ENCODE measurements around the gene SPA17. TPM values are rescaled to one million over a fixed set of nuclear protein-coding genes. Genes with fewer than 3 reads are reported as not detected.

SPA17 gene
- polyA plus RNA-seq, 1 donor from 2014 or later = 19.1 TPM

- no peaks in the 10 kb centered on the region for H3K36me3 ChIP-seq (ENCODE audit: insufficient read depth, low read length)
- TF ChIP-seq REST (IDR thresholded peaks at IDR 0.05; ENCODE audit: borderline replicate concordance) = no peak
- TF ChIP-seq MXI1 (conservative IDR thresholded peaks at IDR 0.05; ENCODE audit: poor library complexity, severe bottlenecking) = no peak
- TF ChIP-seq POLR2AphosphoS5 (IDR thresholded peaks at IDR 0.05) = no peak
- no peak for TF ChIP-seq CTCF (IDR thresholded peaks at IDR 0.05; ENCODE audit: poor library complexity, severe bottlenecking)
- no peak for TF ChIP-seq EZH2 (IDR thresholded peaks at IDR 0.05; ENCODE audit: borderline replicate concordance, insufficient read depth, low read length, poor library complexity, severe bottlenecking)
- no peak overlapping the region for H3K4me3 ChIP-seq (ENCODE audit: low read length)
- no peaks in the 10 kb centered on the region for H3K9me3 ChIP-seq (ENCODE audit: low read length)
- H3F3A ChIP-seq (ENCODE audit: insufficient read depth, low read length, poor library complexity, severe bottlenecking) = no peaks in the 10 kb centered on the region
- no peak overlapping the region for H2AFZ ChIP-seq (ENCODE audit: low read depth, low read length)
- no peak overlapping the region for H3K27ac ChIP-seq (ENCODE audit: low read length)
- no peak overlapping the region for H3K9ac ChIP-seq (ENCODE audit: low read length)
- H3K79me2 ChIP-seq (replicated peaks; ENCODE audit: insufficient read depth, low read length) = no peaks in the 10 kb centered on the region
- no peaks in the 10 kb centered on the region for H3K9me2 ChIP-seq (ENCODE audit: insufficient read depth, low read length)
- no peak overlapping the region for H3K4me2 ChIP-seq (ENCODE audit: low read length)
- no peaks in the 10 kb centered on the region for H4K20me1 ChIP-seq (ENCODE audit: insufficient read depth)
- H3K27me3 ChIP-seq (ENCODE audit: insufficient read depth, low read depth, low read length) = peaks cover 31% of the 10 kb centered on the region
These were observed 42.9 kb downstream of the SPA17 start for GRCh38 chr11:124716591-124716990.

- no peak overlapping the region for H2AFZ ChIP-seq (ENCODE audit: low read depth, low read length)
- no peak overlapping the region for H3K4me3 ChIP-seq (ENCODE audit: low read length)
- TF ChIP-seq RAD21 (conservative IDR thresholded peaks at IDR 0.05) = no peak
- no peak for TF ChIP-seq POLR2AphosphoS5 (IDR thresholded peaks at IDR 0.05)
- TF ChIP-seq EZH2 (IDR thresholded peaks at IDR 0.05; ENCODE audit: borderline replicate concordance, insufficient read depth, low read length, poor library complexity, severe bottlenecking) = no peak
- TF ChIP-seq REST (IDR thresholded peaks at IDR 0.05; ENCODE audit: borderline replicate concordance) = no peak
- TF ChIP-seq TAF1 (IDR thresholded peaks at IDR 0.05; ENCODE audit: low read depth) = no peak
- TF ChIP-seq CTCF (IDR thresholded peaks at IDR 0.05; ENCODE audit: poor library complexity, severe bottlenecking) = no peak
- no peak for TF ChIP-seq SMC3 (conservative IDR thresholded peaks at IDR 0.05; ENCODE audit: poor library complexity)
- no peaks in the 10 kb centered on the region for H3K9me2 ChIP-seq (ENCODE audit: insufficient read depth, low read length)
- H3K79me2 ChIP-seq (replicated peaks; ENCODE audit: insufficient read depth, low read length) = no peaks in the 10 kb centered on the region
- no peaks in the 10 kb centered on the region for H3K9me3 ChIP-seq (ENCODE audit: low read length)
- no peak overlapping the region for H3K27ac ChIP-seq (ENCODE audit: low read length)
- H3K9ac ChIP-seq (ENCODE audit: low read length) = no peak overlapping the region
- H3F3A ChIP-seq (ENCODE audit: insufficient read depth, low read length, poor library complexity, severe bottlenecking) = no peaks in the 10 kb centered on the region
- H3K36me3 ChIP-seq (ENCODE audit: insufficient read depth, low read length) = no peaks in the 10 kb centered on the region
- H3K4me2 ChIP-seq (ENCODE audit: low read length) = no peak overlapping the region
- H3K27me3 ChIP-seq (ENCODE audit: insufficient read depth, low read depth, low read length) = peaks cover 31% of the 10 kb centered on the region
- H4K20me1 ChIP-seq (ENCODE audit: insufficient read depth) = no peaks in the 10 kb centered on the region
These were observed 43.7 kb downstream of the SPA17 start for GRCh38 chr11:124717421-124717785.
